ENCODE data around the gene SLCO2B1.

The SLCO2B1 gene

DNA sequence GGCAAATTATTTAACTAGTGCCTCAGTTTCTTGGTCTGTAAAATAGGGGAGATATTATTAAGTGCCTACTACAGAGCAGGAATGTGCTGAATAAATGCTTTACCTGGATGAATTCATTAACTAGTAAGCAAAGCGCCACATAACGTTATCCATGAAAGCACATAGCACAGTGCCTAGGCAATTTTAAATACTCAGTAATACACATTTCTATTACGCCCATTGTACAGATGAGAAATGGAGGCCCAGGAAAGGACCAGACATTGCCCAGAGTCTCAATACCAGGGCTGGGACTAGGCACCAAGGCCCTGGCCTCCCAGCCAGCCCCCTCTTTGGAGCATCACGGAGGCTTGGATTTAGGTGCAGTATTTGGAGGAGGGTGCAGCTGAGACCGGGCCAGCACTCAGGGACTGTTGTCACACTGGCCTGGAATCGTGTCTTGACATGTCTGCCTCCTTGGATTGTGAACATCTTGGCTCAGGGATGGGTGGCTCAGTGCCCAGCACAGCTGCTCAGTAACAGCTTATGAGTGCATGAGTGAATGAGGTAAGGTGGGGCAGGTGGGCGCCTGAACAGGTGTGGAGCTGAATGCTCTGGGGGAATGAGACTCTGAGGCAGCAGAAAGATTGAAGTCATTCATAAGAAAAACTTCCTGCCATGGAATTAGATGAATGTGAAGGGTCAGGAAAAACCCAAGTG, 47.5 kb downstream of the SLCO2B1 start:
- Histone ChIP-seq H3K9me3 (ENCODE audit: control insufficient read depth, low read length) (no peaks in the 10 kb centered on the region), H3K9ac (ENCODE audit: low read length) (no peak overlapping the region), H3K4me1 (ENCODE audit: control insufficient read depth, insufficient read depth, low read length) (peaks cover 27% of the 10 kb centered on the region), H3K27me3 (replicated peaks; ENCODE audit: control insufficient read depth, insufficient read depth, low read length) (peaks cover 22% of the 10 kb centered on the region), H3K4me3 (ENCODE audit: low read length) (no peak overlapping the region), H3K36me3 (ENCODE audit: control insufficient read depth, insufficient read depth, low read length, severe bottlenecking) (no peaks in the 10 kb centered on the region)
- DNase-seq (ENCODE audit: low read depth), result no peak

DNA sequence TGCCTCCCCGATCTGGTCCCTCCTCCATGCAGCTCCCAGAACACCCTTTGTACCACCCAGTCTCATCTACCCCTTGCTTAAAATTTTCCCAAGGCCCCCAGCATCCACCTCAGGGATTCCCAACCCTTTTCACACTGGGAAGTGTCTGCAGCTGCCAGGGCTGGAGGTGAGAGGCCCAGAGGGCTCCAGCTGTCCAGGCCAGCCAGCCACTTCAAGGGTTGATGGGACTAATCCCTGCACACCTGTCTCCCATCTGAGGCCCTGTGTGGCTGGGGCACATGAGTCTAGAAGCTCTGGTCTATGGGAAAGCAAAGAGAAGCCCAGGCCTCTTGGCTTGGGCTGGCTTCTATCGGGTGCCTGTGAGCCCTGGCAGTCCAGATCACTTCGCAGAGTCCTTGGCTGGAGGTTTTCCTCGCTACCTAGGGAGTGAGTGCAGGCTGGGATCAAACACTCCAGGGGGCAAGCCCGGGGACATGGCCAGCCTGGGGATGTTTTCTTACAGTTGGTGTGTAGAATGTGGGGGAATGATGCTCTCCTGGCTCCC, 48.6 kb downstream of the SLCO2B1 start:
- peaks cover 24% of the 10 kb centered on the region for H3K27me3 ChIP-seq (replicated peaks; ENCODE audit: control insufficient read depth, insufficient read depth, low read length)

DNA sequence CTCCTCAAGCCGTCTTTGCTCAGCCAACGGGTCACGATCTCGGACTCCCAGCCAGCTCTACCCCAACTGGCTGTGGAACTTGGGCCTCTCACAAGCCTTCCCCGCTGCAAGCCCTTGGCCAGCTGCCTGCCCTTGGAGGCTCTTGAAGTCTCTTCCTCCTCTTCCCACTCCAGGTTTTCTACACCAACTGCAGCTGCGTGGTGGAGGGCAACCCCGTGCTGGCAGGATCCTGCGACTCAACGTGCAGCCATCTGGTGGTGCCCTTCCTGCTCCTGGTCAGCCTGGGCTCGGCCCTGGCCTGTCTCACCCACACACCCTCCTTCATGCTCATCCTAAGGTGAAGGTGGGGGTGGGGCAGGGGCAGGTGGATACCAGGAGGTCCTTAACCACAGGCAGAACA, 49.1 kb downstream of the SLCO2B1 start:
- DNase-seq (ENCODE audit: low read depth), result no peak
- Histone ChIP-seq H3K4me3 (ENCODE audit: low read length) (no peak overlapping the region), H3K9me3 (ENCODE audit: control insufficient read depth, low read length) (no peaks in the 10 kb centered on the region), H3K9ac (ENCODE audit: low read length) (no peak overlapping the region), H3K27me3 (replicated peaks; ENCODE audit: control insufficient read depth, insufficient read depth, low read length) (peaks cover 27% of the 10 kb centered on the region), H3K4me1 (ENCODE audit: control insufficient read depth, insufficient read depth, low read length) (peaks cover 23% of the 10 kb centered on the region), H3K36me3 (ENCODE audit: control insufficient read depth, insufficient read depth, low read length, severe bottlenecking) (no peaks in the 10 kb centered on the region)

More for the DNA sequence above, 48.6 kb downstream of the SLCO2B1 start:
- Histone ChIP-seq H3K4me3 (ENCODE audit: low read length) (no peak overlapping the region), H3K36me3 (ENCODE audit: control insufficient read depth, insufficient read depth, low read length, severe bottlenecking) (no peaks in the 10 kb centered on the region), H3K9me3 (ENCODE audit: control insufficient read depth, low read length) (no peaks in the 10 kb centered on the region), H3K4me1 (ENCODE audit: control insufficient read depth, insufficient read depth, low read length) (peaks cover 26% of the 10 kb centered on the region), H3K9ac (ENCODE audit: low read length) (no peak overlapping the region)
- DNase-seq (ENCODE audit: low read depth), result no peak

DNA sequence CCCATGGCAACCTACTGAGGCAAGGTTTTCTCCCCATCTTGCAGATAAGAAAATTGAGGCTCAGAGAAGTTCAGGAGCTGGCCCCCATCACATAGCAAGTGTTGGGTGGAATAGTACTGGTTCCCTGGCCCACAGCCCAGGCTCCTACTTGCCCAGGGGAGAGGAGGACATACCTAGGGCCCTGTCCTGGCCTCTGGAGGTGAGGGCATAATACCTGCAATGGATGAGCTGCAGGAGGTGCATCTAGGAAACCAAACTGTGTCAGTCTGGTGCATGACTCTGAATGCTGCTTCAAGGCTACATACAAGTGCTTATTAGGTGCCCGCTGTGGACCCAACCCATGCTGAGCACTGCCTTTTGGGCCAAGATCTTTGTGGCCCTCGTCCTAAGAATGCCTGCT, 49.6 kb downstream of the SLCO2B1 start:
- H3K27me3 ChIP-seq (replicated peaks; ENCODE audit: control insufficient read depth, insufficient read depth, low read length), result peaks cover 27% of the 10 kb centered on the region
- no peaks in the 10 kb centered on the region for H3K36me3 ChIP-seq (ENCODE audit: control insufficient read depth, insufficient read depth, low read length, severe bottlenecking)
- no peak overlapping the region for H3K9ac ChIP-seq (ENCODE audit: low read length)
- peaks cover 19% of the 10 kb centered on the region for H3K4me1 ChIP-seq (ENCODE audit: control insufficient read depth, insufficient read depth, low read length)
- no peaks in the 10 kb centered on the region for H3K9me3 ChIP-seq (ENCODE audit: control insufficient read depth, low read length)
- no peak overlapping the region for H3K4me3 ChIP-seq (ENCODE audit: low read length)
- no peak for DNase-seq (ENCODE audit: low read depth)

DNA sequence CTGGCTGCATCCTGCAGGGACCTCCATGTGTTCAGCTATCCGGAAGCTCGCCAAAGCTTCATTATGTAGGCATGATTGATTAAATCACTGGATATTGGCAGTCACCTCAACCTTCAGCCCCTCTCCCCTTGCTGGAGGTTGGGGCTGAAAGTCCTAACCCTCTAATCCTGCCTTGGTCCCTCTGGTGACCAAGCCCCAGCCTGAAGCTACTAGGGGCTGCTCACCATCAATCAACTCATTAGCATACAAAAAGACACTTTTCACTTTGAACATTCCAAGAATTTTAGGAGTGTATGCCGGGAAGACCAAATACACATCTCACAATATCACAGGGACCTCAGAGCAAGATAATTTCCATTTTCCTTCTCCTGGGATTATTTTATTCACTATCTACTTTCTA, 50.9 kb downstream of the SLCO2B1 start:
- H3K9me3 ChIP-seq (ENCODE audit: control insufficient read depth, low read length), result no peaks in the 10 kb centered on the region
- H3K4me1 ChIP-seq (ENCODE audit: control insufficient read depth, insufficient read depth, low read length), result peaks cover 12% of the 10 kb centered on the region
- no peak overlapping the region for H3K4me3 ChIP-seq (ENCODE audit: low read length)
- H3K9ac ChIP-seq (ENCODE audit: low read length), result no peak overlapping the region
- DNase-seq (ENCODE audit: low read depth), result no peak
- peaks cover 30% of the 10 kb centered on the region for H3K27me3 ChIP-seq (replicated peaks; ENCODE audit: control insufficient read depth, insufficient read depth, low read length)
- H3K36me3 ChIP-seq (ENCODE audit: control insufficient read depth, insufficient read depth, low read length, severe bottlenecking), result no peaks in the 10 kb centered on the region

DNA sequence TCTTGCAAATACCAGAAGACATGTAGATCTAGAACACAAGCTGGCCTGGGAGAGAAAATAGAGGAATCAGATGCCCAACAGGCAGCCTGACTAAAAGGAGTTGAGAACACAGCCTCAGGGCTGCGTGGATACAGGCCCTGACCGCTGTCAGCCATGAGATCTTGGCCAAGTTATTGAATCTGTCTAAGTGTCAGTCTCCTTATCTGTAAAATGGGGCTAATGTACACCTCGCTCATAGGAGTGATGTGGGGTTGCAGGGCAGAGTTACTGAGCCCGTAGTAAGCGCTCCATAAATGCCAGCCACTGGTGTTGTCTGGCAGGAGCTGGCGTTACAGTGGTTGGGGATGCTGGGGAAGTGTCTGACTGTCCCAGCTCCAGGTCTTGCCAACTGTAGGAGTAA, 51.3 kb downstream of the SLCO2B1 start:
- no peaks in the 10 kb centered on the region for H3K36me3 ChIP-seq (ENCODE audit: control insufficient read depth, insufficient read depth, low read length, severe bottlenecking)
- no peaks in the 10 kb centered on the region for H3K9me3 ChIP-seq (ENCODE audit: control insufficient read depth, low read length)
- no peak overlapping the region for H3K4me3 ChIP-seq (ENCODE audit: low read length)
- peaks cover 34% of the 10 kb centered on the region for H3K27me3 ChIP-seq (replicated peaks; ENCODE audit: control insufficient read depth, insufficient read depth, low read length)
- no peak for DNase-seq (ENCODE audit: low read depth)
- no peak overlapping the region for H3K9ac ChIP-seq (ENCODE audit: low read length)
- H3K4me1 ChIP-seq (ENCODE audit: control insufficient read depth, insufficient read depth, low read length), result peaks cover 12% of the 10 kb centered on the region

DNA sequence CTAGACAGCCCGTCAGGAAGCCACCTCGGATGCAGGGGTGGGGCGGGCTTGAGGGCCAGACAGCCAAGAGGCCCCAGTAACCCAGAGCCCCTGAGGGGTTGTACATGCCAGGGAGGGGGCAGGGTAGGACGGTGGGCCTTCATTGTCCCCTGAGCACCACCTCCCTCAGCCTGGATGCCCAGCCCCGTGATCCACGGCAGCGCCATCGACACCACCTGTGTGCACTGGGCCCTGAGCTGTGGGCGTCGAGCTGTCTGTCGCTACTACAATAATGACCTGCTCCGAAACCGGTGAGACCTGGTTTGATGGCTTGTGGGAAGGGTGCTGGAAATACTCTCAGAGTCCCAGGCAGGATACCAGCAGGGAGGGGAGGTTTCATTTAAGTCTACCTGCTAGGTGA, 52.2 kb downstream of the SLCO2B1 start:
- no peak overlapping the region for H3K4me3 ChIP-seq (ENCODE audit: low read length)
- peaks cover 43% of the 10 kb centered on the region for H3K27me3 ChIP-seq (replicated peaks; ENCODE audit: control insufficient read depth, insufficient read depth, low read length)
- H3K36me3 ChIP-seq (ENCODE audit: control insufficient read depth, insufficient read depth, low read length, severe bottlenecking), result no peaks in the 10 kb centered on the region
- peaks cover 12% of the 10 kb centered on the region for H3K4me1 ChIP-seq (ENCODE audit: control insufficient read depth, insufficient read depth, low read length)
- H3K9ac ChIP-seq (ENCODE audit: low read length), result no peak overlapping the region
- H3K9me3 ChIP-seq (ENCODE audit: control insufficient read depth, low read length), result no peaks in the 10 kb centered on the region
- DNase-seq (ENCODE audit: low read depth), result no peak

DNA sequence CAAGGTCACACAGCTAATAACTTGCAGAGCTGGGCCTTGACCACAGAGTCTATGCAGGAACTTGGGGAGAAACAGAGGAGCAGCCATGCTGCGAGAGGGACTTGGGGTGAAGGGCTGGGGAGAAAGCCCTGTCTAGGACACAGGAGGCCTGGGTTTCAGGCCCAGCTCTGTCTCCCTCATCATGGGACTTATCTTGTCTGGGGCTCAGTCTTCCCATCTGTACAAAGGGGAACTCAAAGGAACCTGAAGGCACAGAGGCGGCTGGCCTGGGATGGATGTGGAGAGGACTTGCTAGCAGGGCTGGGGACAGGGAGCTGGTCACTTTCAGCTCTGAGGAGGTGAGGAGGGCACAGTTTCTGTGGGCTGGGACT, 52.7 kb downstream of the SLCO2B1 start:
- Histone ChIP-seq H3K27me3 (replicated peaks; ENCODE audit: control insufficient read depth, insufficient read depth, low read length) (peaks cover 48% of the 10 kb centered on the region), H3K36me3 (ENCODE audit: control insufficient read depth, insufficient read depth, low read length, severe bottlenecking) (no peaks in the 10 kb centered on the region), H3K4me3 (ENCODE audit: low read length) (no peak overlapping the region), H3K9me3 (ENCODE audit: control insufficient read depth, low read length) (no peaks in the 10 kb centered on the region), H3K4me1 (ENCODE audit: control insufficient read depth, insufficient read depth, low read length) (peaks cover 12% of the 10 kb centered on the region), H3K9ac (ENCODE audit: low read length) (no peak overlapping the region)
- no peak for DNase-seq (ENCODE audit: low read depth)

DNA sequence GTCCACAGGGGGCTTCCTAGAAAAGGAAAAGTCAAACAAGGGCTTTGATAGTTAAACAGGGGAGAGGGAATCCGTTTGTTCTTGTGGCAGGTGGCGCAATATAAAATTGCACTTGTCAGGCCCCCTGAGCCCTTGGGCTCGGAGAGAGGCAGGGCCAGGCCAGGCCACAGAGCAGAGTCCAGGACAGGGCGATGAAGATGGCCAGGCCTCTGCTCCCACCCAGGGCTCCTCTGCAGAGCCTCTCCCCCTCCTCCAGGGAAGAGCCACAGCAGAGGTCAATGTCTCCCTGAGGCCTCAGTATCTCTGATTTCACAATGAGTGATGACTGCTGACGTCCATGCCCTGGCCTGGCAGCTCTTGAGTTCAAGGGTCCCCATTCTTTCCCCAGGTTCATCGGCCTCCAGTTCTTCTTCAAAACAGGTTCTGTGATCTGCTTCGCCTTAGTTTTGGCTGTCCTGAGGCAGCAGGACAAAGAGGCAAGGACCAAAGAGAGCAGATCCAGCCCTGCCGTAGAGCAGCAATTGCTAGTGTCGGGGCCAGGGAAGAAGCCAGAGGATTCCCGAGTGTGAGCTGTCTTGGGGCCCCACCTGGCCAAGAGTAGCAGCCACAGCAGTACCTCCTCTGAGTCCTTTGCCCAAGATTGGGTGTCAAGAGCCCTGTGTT, 53.2 kb downstream of the SLCO2B1 start:
- peaks cover 53% of the 10 kb centered on the region for H3K27me3 ChIP-seq (replicated peaks; ENCODE audit: control insufficient read depth, insufficient read depth, low read length)
- no peak overlapping the region for H3K4me3 ChIP-seq (ENCODE audit: low read length)
- no peak for DNase-seq (ENCODE audit: low read depth)
- no peak overlapping the region for H3K9ac ChIP-seq (ENCODE audit: low read length)
- no peaks in the 10 kb centered on the region for H3K36me3 ChIP-seq (ENCODE audit: control insufficient read depth, insufficient read depth, low read length, severe bottlenecking)
- H3K4me1 ChIP-seq (ENCODE audit: control insufficient read depth, insufficient read depth, low read length), result peaks cover 12% of the 10 kb centered on the region
- no peaks in the 10 kb centered on the region for H3K9me3 ChIP-seq (ENCODE audit: control insufficient read depth, low read length)

DNA sequence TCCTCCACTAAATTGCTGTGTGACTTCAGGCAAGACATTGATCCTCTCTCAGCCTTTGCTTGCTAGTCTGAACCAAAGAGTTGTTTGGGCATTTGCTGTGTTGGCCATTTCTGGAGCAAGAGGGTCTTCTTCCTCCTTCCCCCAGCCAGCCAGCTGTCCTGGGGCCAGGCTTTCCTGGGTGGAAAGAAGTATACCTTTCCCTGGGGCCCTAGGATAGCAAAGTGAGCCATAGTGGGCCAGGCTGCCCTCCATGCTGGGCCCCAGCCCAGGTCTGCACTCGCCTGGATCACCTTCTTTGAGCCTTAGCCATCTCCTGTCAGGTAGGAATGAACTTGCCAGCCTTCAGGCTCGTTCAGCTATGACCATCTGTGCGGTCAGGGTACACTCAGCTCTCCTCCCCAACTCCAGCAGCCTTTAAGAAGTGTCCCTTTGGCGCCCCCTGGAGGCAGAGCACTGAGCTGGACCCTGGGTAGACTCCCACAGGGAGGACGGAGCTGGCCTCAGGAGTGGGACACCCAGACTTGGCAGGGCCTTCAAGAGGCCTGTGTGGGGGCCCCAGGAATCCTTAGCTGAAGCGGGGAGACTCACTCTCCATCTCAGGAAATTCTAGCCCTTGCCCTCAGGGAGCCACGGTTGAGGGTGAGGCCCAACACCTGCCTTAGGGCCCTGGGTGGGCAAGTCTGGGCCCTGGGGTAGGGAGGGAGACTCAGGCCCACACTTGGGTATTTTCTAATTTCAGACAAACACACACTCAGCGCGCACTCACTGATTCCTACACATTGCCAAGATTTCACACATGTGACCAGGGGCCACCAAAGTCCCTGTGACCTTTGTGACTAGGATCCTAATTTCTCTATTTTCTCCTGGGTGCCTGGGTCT, 54.0 kb downstream of the SLCO2B1 start:
- H3K4me1 ChIP-seq (ENCODE audit: control insufficient read depth, insufficient read depth, low read length), result peaks cover 12% of the 10 kb centered on the region
- no peak overlapping the region for H3K4me3 ChIP-seq (ENCODE audit: low read length)
- no peak overlapping the region for H3K9ac ChIP-seq (ENCODE audit: low read length)
- no peaks in the 10 kb centered on the region for H3K36me3 ChIP-seq (ENCODE audit: control insufficient read depth, insufficient read depth, low read length, severe bottlenecking)
- peak; percentile 86 for DNase-seq (ENCODE audit: low read depth)
- H3K27me3 ChIP-seq (replicated peaks; ENCODE audit: control insufficient read depth, insufficient read depth, low read length), result peaks cover 56% of the 10 kb centered on the region
- H3K9me3 ChIP-seq (ENCODE audit: control insufficient read depth, low read length), result no peaks in the 10 kb centered on the region

DNA sequence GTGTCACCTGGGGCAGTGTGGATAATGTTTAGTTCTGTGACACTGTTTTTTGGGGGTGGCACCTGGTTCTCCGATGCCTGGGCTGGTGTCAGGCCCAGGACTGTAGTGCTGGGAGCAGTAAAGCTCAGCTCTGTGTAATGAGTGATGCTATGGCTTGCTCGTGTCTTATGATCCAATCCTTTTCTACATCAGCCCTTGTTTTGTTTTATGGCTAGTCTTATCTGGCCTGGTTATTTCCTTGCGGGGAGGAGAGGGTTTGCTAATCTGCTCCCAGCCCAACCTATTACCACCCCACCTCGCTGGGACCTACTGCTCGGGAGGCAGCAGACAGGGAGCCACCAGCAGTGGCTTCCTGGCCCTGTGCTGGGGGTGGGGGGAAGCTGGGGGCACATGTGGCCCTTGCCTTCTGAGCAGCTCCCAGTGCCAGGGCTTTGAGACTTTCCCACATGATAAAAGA, 54.7 kb downstream of the SLCO2B1 start:
- Histone ChIP-seq H3K4me3 (ENCODE audit: low read length) (no peak overlapping the region), H3K4me1 (ENCODE audit: control insufficient read depth, insufficient read depth, low read length) (peaks cover 12% of the 10 kb centered on the region), H3K36me3 (ENCODE audit: control insufficient read depth, insufficient read depth, low read length, severe bottlenecking) (no peaks in the 10 kb centered on the region), H3K9ac (ENCODE audit: low read length) (no peak overlapping the region), H3K27me3 (replicated peaks; ENCODE audit: control insufficient read depth, insufficient read depth, low read length) (peaks cover 61% of the 10 kb centered on the region), H3K9me3 (ENCODE audit: control insufficient read depth, low read length) (no peaks in the 10 kb centered on the region)
- no peak for DNase-seq (ENCODE audit: low read depth)
